Endothelial cell of umbilical vein (primary cell): ENCODE results near the gene VCAN. TPM values are rescaled to one million over a fixed set of nuclear protein-coding genes. Genes with fewer than 3 reads are reported as not detected.

ENCODE experiments used
- BruUV-seq: library from RNA; stranded (reverse); fragments of 400-500 nt; replicated peaks from 2 replicates; lab custom pipeline; 2021; lab: Mats Ljungman, UMichigan
- CTCF ChIA-PET: fragments of 300-600, 350-600 bp; sonication (Branson Sonifier 250); formaldehyde crosslinking; loops from one replicate; lab custom pipeline; 2021; ENCODE audit warnings: antibody characterized with exemption, inconsistent platforms; lab: Charles Lee
- POLR2A ChIA-PET: fragments of 300-600, 350-600 bp; sonication (Branson Sonifier 250); formaldehyde crosslinking; loops from one replicate; lab custom pipeline; 2021; ENCODE audit warnings: antibody characterized with exemption, inconsistent platforms; lab: Charles Lee
- DNase-seq: peaks from one replicate; pipeline ENCODE4 v3.0.0-alpha.2; 2011; ENCODE audit warnings: low read depth, low spot score
- FAIRE-seq: peaks from 2 replicates; lab custom pipeline; 2011; peaks lifted over from hg19 to GRCh38; lab: Jason Lieb, UNC
- H2AFZ ChIP-seq: 2 replicates; pipeline ENCODE4 v1.6.0; 2012; ENCODE audit warnings: low read depth, low read length, control low read depth, inconsistent platforms
- H3K27ac ChIP-seq: 2 replicates; pipeline ENCODE4 v1.5.1; 2011; ENCODE audit warnings: low read depth, mild to moderate bottlenecking, control low read depth, low read length, moderate library complexity; ENCODE audit not compliant: insufficient read depth
- H3K27me3 ChIP-seq, 2 experiments: 2 replicates each; pipeline versions ENCODE4 v1.6.0 to v1.6.1; 2011; ENCODE audit warnings: low read length in 2 of 2, mixed read lengths in 1 of 2; ENCODE audit not compliant: control insufficient read depth in 2 of 2, insufficient read depth in 2 of 2
- H3K36me3 ChIP-seq, 2 experiments: 2 replicates in 1 of 2; 3 replicates in 1 of 2; pipeline ENCODE4 v1.5.1; 2011; ENCODE audit warnings: low read length in 2 of 2, mild to moderate bottlenecking in 1 of 2, moderate library complexity in 1 of 2; ENCODE audit not compliant: control insufficient read depth in 2 of 2, insufficient read depth in 2 of 2; ENCODE audit errors: extremely low read depth in 1 of 2
- H3K4me1 ChIP-seq: 3 replicates; pipeline ENCODE4 v1.5.1; 2011; ENCODE audit warnings: mild to moderate bottlenecking, low read length; ENCODE audit not compliant: control insufficient read depth, insufficient read depth; ENCODE audit errors: extremely low read depth
- H3K4me2 ChIP-seq: 2 replicates; pipeline ENCODE4 v1.6.1; 2011; ENCODE audit warnings: low read length, control low read depth, mixed read lengths; ENCODE audit not compliant: insufficient read depth
- H3K4me3 ChIP-seq, 3 experiments: fragments of 200-600 bp in 1 of 3; sonication (generic), shearing (Covaris generic) in 1 of 3; replicated peaks in 1 of 3; 2 replicates each; pipeline ENCODE4 v1.5.1; 2011 to 2016; ENCODE audit warnings: control low read depth in 3 of 3, low read length in 3 of 3, mild to moderate bottlenecking in 2 of 3, inconsistent platforms in 1 of 3, low read depth in 1 of 3, moderate library complexity in 1 of 3; ENCODE audit not compliant: insufficient read depth in 1 of 3
- H3K79me2 ChIP-seq: 2 replicates; pipeline ENCODE4 v1.6.0; 2012; ENCODE audit warnings: low read length, inconsistent platforms; ENCODE audit not compliant: control insufficient read depth, insufficient read depth
- H3K9ac ChIP-seq: replicated peaks from 2 replicates; pipeline ENCODE3; 2011; ENCODE audit warnings: low read length, control low read depth; ENCODE audit not compliant: insufficient read depth; ENCODE audit errors: extremely low read depth
- H3K9me1 ChIP-seq: replicated peaks from 3 replicates; pipeline ENCODE4 v1.6.0; 2011; ENCODE audit warnings: mild to moderate bottlenecking, low read length; ENCODE audit not compliant: control insufficient read depth, insufficient read depth; ENCODE audit errors: extremely low read depth
- H3K9me3 ChIP-seq: replicated peaks from 2 replicates; pipeline ENCODE4 v1.5.1; 2012; ENCODE audit warnings: low read length, inconsistent platforms; ENCODE audit not compliant: control insufficient read depth, insufficient read depth
- H4K20me1 ChIP-seq: replicated peaks from 2 replicates; pipeline ENCODE3; 2011; ENCODE audit warnings: mild to moderate bottlenecking, low read length; ENCODE audit not compliant: control insufficient read depth, insufficient read depth; ENCODE audit errors: extremely low read depth
- CTCF ChIP-seq, 2 donors: IDR thresholded peaks; 1 replicate in 1 of 2; 2 replicates in 1 of 2; pipeline ENCODE4 v1.5.1; 2011; ENCODE audit warnings: low read length in 2 of 2, mild to moderate bottlenecking in 2 of 2, moderate library complexity in 2 of 2, control low read depth in 1 of 2, inconsistent platforms in 1 of 2, low read depth in 1 of 2; ENCODE audit not compliant: insufficient read depth in 1 of 2; ENCODE audit errors: extremely low read depth in 1 of 2
- EZH2 ChIP-seq: IDR thresholded peaks from 2 replicates; pipeline ENCODE4 v1.6.1; 2012; ENCODE audit warnings: borderline replicate concordance, low read depth, mild to moderate bottlenecking, moderate library complexity, low read length, inconsistent platforms; ENCODE audit not compliant: severe bottlenecking
- FOS ChIP-seq: IDR thresholded peaks from 2 replicates; pipeline ENCODE4 v1.6.1; 2011; ENCODE audit warnings: mild to moderate bottlenecking, low read length, moderate library complexity, borderline replicate concordance; ENCODE audit not compliant: insufficient read depth
- GATA2 ChIP-seq: IDR thresholded peaks from 2 replicates; pipeline ENCODE4 v1.7.0; 2011; ENCODE audit warnings: low read depth, mild to moderate bottlenecking, moderate library complexity, mixed read lengths, low read length; ENCODE audit not compliant: insufficient read length, insufficient read depth
- JUN ChIP-seq: IDR thresholded peaks from 2 replicates; pipeline ENCODE4 v1.6.1; 2011; ENCODE audit warnings: borderline replicate concordance, low read depth; ENCODE audit not compliant: insufficient read length, insufficient read depth
- MAX ChIP-seq: IDR thresholded peaks from 2 replicates; pipeline ENCODE4 v1.6.1; 2011; ENCODE audit not compliant: insufficient read depth, insufficient read length
- MYC ChIP-seq: IDR thresholded peaks from one replicate; pipeline ENCODE4 v1.6.1; 2011; ENCODE audit warnings: mild to moderate bottlenecking, low read depth, low read length
- POLR2A ChIP-seq: IDR thresholded peaks from 2 replicates; pipeline ENCODE4 v1.6.1; 2012; ENCODE audit warnings: low read depth, mild to moderate bottlenecking, control low read depth, low read length
- POLR2AphosphoS5 ChIP-seq: IDR thresholded peaks from 2 replicates; pipeline ENCODE4 v1.6.1; 2012; ENCODE audit warnings: low read depth, mild to moderate bottlenecking, control low read depth, low read length, moderate library complexity; ENCODE audit not compliant: insufficient read depth
- dilution Hi-C: fragments of 300-500 bp; cut with MboI; formaldehyde crosslinking; loops from one replicate; pipeline ENCODE4 v1.15.0; 2019; ENCODE audit warnings: low sequenced_read_pairs; ENCODE audit not compliant: extremely low pct_ligation_motif_present
- intact Hi-C: fragments of 100-400 bp; cut with micrococcal nuclease; formaldehyde crosslinking; loops from one replicate; pipeline ENCODE4 v1.10.0; 2022
- polyA plus RNA-seq, 4 experiments: library from polyadenylated mRNA; depleted of rRNA in 3 of 4; stranded (reverse) in 3 of 4; unstranded in 1 of 4; fragments of >200 nt; gene quantifications; 2 replicates each; pipeline versions ENCODE4 v1.2.1 to v1.2.3, GENCODE V29; 2011 to 2012; ENCODE audit warnings: missing spikeins in 1 of 4
- total RNA-seq: library from RNA; stranded (reverse); gene quantifications from 2 replicates; pipeline ENCODE4 v1.2.3, GENCODE V29; 2021

Gene VCAN
- total and polyA plus RNA-seq, 2 donors (not counting 3 experiments of a cell fraction or from before 2014, with no cell fraction given) = 0.35 to 1.2 TPM

GRCh38 chr5:83451955-83452354, 19.6 kb upstream of the VCAN start:
- dilution Hi-C loops (no loop called here), intact Hi-C loops (no loop called here)
- no peak for TF ChIP-seq EZH2
- no peak for TF ChIP-seq JUN
- TF ChIP-seq MYC = no peak
- no peak for TF ChIP-seq CTCF (IDR thresholded peaks at IDR 0.05; ENCODE audit: extremely low read depth in 1 of 2, insufficient read depth in 1 of 2, low read depth in 1 of 2, low read length in 2 of 2)
- no peak for TF ChIP-seq POLR2AphosphoS5
- no peak for TF ChIP-seq MAX
- no peak for TF ChIP-seq FOS
- TF ChIP-seq POLR2A = no peak
- no peak for TF ChIP-seq GATA2
- no peak overlapping the region for H2AFZ ChIP-seq
- H3K79me2 ChIP-seq = no peaks in the 10 kb centered on the region
- no peak overlapping the region for H3K4me2 ChIP-seq
- H3K9ac ChIP-seq = no peak overlapping the region
- H3K27ac ChIP-seq = no peak overlapping the region
- H3K36me3 ChIP-seq = no peaks in the 10 kb centered on the region
- H3K4me1 ChIP-seq = peaks cover 8% of the 10 kb centered on the region
- ChIA-PET CTCF (no interaction called here), POLR2A (no interaction called here)
- no peak overlapping the region for H3K4me3 ChIP-seq
- peaks cover under 1 to 5% of the 10 kb centered on the region in 2 experiments for H3K27me3 ChIP-seq
- BruUV-seq = no TSS peak
- no peaks in the 10 kb centered on the region for H3K9me1 ChIP-seq
- no peaks in the 10 kb centered on the region for H4K20me1 ChIP-seq
- no peaks in the 10 kb centered on the region for H3K9me3 ChIP-seq
- no peak for DNase-seq
- FAIRE-seq = no peak
